Body of pancreas (tissue), 4 donors: Measurements from ENCODE around the gene OSTN.

ENCODE experiments used
- CTCF ChIP-seq, 7 experiments: fragments of 450-650 bp in 4 of 7; fragments of 200-600 bp in 3 of 7; sonication (generic) in 3 of 7; IDR thresholded peaks; one replicate each; pipeline ENCODE4 v1.5.1; 2016 to 2019; ENCODE audit warnings: antibody characterized with exemption in 7 of 7
- POLR2A ChIP-seq, 3 donors: fragments of 450-650 bp; IDR thresholded peaks; one replicate each; pipeline ENCODE4 v1.6.1; 2016; ENCODE audit warnings: antibody characterized with exemption in 3 of 3, mild to moderate bottlenecking in 2 of 3

- TF ChIP-seq CTCF (IDR thresholded peaks at IDR 0.05) (no peak), POLR2A (IDR thresholded peaks at IDR 0.05) (no peak)
These were observed 39.3 kb downstream of the OSTN start for GRCh38 chr3:191238321-191238817.
